ENCODE data around the gene NOS3. TPM values are rescaled to one million over a fixed set of nuclear protein-coding genes. Genes with fewer than 3 reads are reported as not detected.
"Not testable (repeated sequence)": the region's sequence is repeated elsewhere in the genome, so short reads cannot be mapped to it uniquely, and the experiment has no call there.

Gene NOS3
- total RNA-seq, 2 donors from 2014 or later = 6.1 to 10.4 TPM

- 70% methylated on average over 18 of the region's 18 CpGs for WGBS
- TF ChIP-seq POLR2A (IDR thresholded peaks at IDR 0.05) (no peak), POLR2AphosphoS5 (IDR thresholded peaks at IDR 0.05) (no peak), CTCF (IDR thresholded peaks at IDR 0.05) (no peak)
- Histone ChIP-seq H3K4me1 (replicated peaks) (no peaks in the 10 kb centered on the region), H3K36me3 (peaks cover 4 to 10% of the 10 kb centered on the region in 2 donors), H3K9me3 (no peaks in the 10 kb centered on the region), H3K27ac (no peak overlapping the region), H3K27me3 (replicated peaks; ENCODE audit: insufficient read depth) (no peaks in the 10 kb centered on the region), H3K4me3 (no peak overlapping the region)
- DNase-seq (ENCODE audit: low spot score) = no peak
- intact Hi-C loops (cut with DNase I) = no loop called here
Measured at GRCh38 chr7:151039850-151040548, 49.2 kb downstream of the NOS3 start.

- no peaks in the 10 kb centered on the region for H3K4me1 ChIP-seq (replicated peaks)
- H3K4me3 ChIP-seq = no peak overlapping the region
- 89% methylated on average over 30 of the region's 30 CpGs for WGBS
- intact Hi-C loops (cut with DNase I) = no loop called here
- H3K36me3 ChIP-seq = peaks cover 4 to 10% of the 10 kb centered on the region in 2 donors
- no peak for DNase-seq (ENCODE audit: low spot score)
- H3K27me3 ChIP-seq (replicated peaks; ENCODE audit: insufficient read depth) = no peaks in the 10 kb centered on the region
- no peaks in the 10 kb centered on the region for H3K9me3 ChIP-seq
- H3K27ac ChIP-seq = no peak overlapping the region
- TF ChIP-seq POLR2AphosphoS5 (IDR thresholded peaks at IDR 0.05) (no peak), POLR2A (IDR thresholded peaks at IDR 0.05) (no peak), CTCF (IDR thresholded peaks at IDR 0.05) (no peak)
Measured at GRCh38 chr7:151040616-151041375, 50.0 kb downstream of the NOS3 start.

- WGBS = 91% methylated on average over 10 of the region's 10 CpGs
- intact Hi-C loops (cut with DNase I) = not testable (repeated sequence)
Measured at GRCh38 chr7:151043449-151043848, 52.6 kb downstream of the NOS3 start.

GRCh38 chr7:151043959-151044358 is 53.1 kb downstream of the NOS3 start:
- no peak overlapping the region for H3K4me3 ChIP-seq
- H3K27ac ChIP-seq = no peak overlapping the region
- WGBS = 95% methylated on average over 20 of the region's 20 CpGs
- H3K4me1 ChIP-seq (replicated peaks) = no peaks in the 10 kb centered on the region
- H3K9me3 ChIP-seq = no peaks in the 10 kb centered on the region
- DNase-seq (ENCODE audit: low spot score) = no peak
- TF ChIP-seq CTCF (IDR thresholded peaks at IDR 0.05) (no peak), POLR2A (IDR thresholded peaks at IDR 0.05) (no peak), POLR2AphosphoS5 (IDR thresholded peaks at IDR 0.05) (no peak)
- intact Hi-C loops (cut with DNase I) = no loop called here
- no peaks in the 10 kb centered on the region for H3K27me3 ChIP-seq (replicated peaks; ENCODE audit: insufficient read depth)
- H3K36me3 ChIP-seq = peaks cover 0 to 4% of the 10 kb centered on the region in 2 donors

More at GRCh38 chr7:151043449-151043848, 52.6 kb downstream of the NOS3 start:
- H3K9me3 ChIP-seq; H3K27me3 ChIP-seq (replicated peaks; ENCODE audit: insufficient read depth); H3K27ac ChIP-seq; H3K4me3 ChIP-seq; DNase-seq (ENCODE audit: low spot score); H3K36me3 ChIP-seq; H3K4me1 ChIP-seq (replicated peaks): not testable (repeated sequence)

GRCh38 chr7:151045262-151045661 is 54.4 kb downstream of the NOS3 start:
- Histone ChIP-seq H3K27ac (no peak overlapping the region), H3K36me3 (peaks cover 0 to 4% of the 10 kb centered on the region in 2 donors), H3K4me3 (no peak overlapping the region), H3K27me3 (replicated peaks; ENCODE audit: insufficient read depth) (no peaks in the 10 kb centered on the region), H3K4me1 (replicated peaks) (no peaks in the 10 kb centered on the region), H3K9me3 (no peaks in the 10 kb centered on the region)
- intact Hi-C loops (cut with DNase I) = no loop called here
- WGBS = 80% methylated on average over 11 of the region's 11 CpGs
- TF ChIP-seq POLR2AphosphoS5 (IDR thresholded peaks at IDR 0.05) (no peak), POLR2A (IDR thresholded peaks at IDR 0.05) (no peak), CTCF (IDR thresholded peaks at IDR 0.05) (no peak)
- no peak for DNase-seq (ENCODE audit: low spot score)

Measured in prostate gland (tissue), 2 donors.